HG03064 (cell line): ENCODE data around the gene DSTN.

ENCODE experiments used
- ATAC-seq: cut with Tn5 transposase; IDR thresholded peaks from one replicate; pipeline ENCODE4 v1.9.1; 2021; ENCODE audit warnings: low read depth; ENCODE audit not compliant: unreplicated experiment

Gene DSTN

GRCh38 chr20:17569616-17570346, at the start of gene DSTN:
TSS of gene DSTN (plus strand) at chr20:17570075. CDS start at chr20:17570209, 134 bp downstream.
- ATAC-seq, result peak; percentile 88

GRCh38 chr20:17520583-17520982, 49.3 kb upstream of the DSTN start:
- ATAC-seq, result no peak

- ATAC-seq, result no peak
Measured at GRCh38 chr20:17522528-17522927, 47.3 kb upstream of the DSTN start.

GRCh38 chr20:17523326-17523725, 46.5 kb upstream of the DSTN start:
- no peak for ATAC-seq

- no peak for ATAC-seq
Measured at GRCh38 chr20:17524560-17524959, 45.3 kb upstream of the DSTN start.

- ATAC-seq, result no peak
Measured at GRCh38 chr20:17525132-17525531, 44.7 kb upstream of the DSTN start.

- ATAC-seq, result no peak
Measured at GRCh38 chr20:17525650-17526049, 44.2 kb upstream of the DSTN start.

GRCh38 chr20:17529586-17529985, 40.3 kb upstream of the DSTN start:
- ATAC-seq, result no peak

- ATAC-seq, result no peak
Measured at GRCh38 chr20:17530153-17530552, 39.7 kb upstream of the DSTN start.

GRCh38 chr20:17530716-17531664, 38.9 kb upstream of the DSTN start, which contains the start of gene BFSP1:
TSS of gene BFSP1 (minus strand) at chr20:17531379. CDS start at chr20:17531329, 50 bp downstream.
- no peak for ATAC-seq

- ATAC-seq, result no peak
Measured at GRCh38 chr20:17531665-17532025, 38.2 kb upstream of the DSTN start.

- ATAC-seq, result no peak
Measured at GRCh38 chr20:17533396-17533795, 36.5 kb upstream of the DSTN start.

GRCh38 chr20:17534077-17534476, 35.8 kb upstream of the DSTN start:
- ATAC-seq, result no peak

- no peak for ATAC-seq
Measured at GRCh38 chr20:17536944-17537444, 32.9 kb upstream of the DSTN start.

- no peak for ATAC-seq
Measured at GRCh38 chr20:17537959-17538358, 31.9 kb upstream of the DSTN start.

- ATAC-seq, result no peak
Measured at GRCh38 chr20:17538517-17539170, 31.2 kb upstream of the DSTN start.

- ATAC-seq, result no peak
Measured at GRCh38 chr20:17541596-17541995, 28.3 kb upstream of the DSTN start.

- no peak for ATAC-seq
Measured at GRCh38 chr20:17541996-17542395, 27.9 kb upstream of the DSTN start.

GRCh38 chr20:17542481-17542880, 27.4 kb upstream of the DSTN start:
- ATAC-seq, result no peak

GRCh38 chr20:17542993-17543412, 26.9 kb upstream of the DSTN start:
- no peak for ATAC-seq
